Type B pancreatic cell (in vitro differentiated cells): Measurements from ENCODE around the gene TANGO6. TPM values are rescaled to one million over a fixed set of nuclear protein-coding genes. Genes with fewer than 3 reads are reported as not detected.

Experiments used
- DNase-seq: peaks from one replicate; pipeline ENCODE4 v3.0.0; 2021; ENCODE audit warnings: mixed read lengths; ENCODE audit not compliant: unreplicated experiment; ENCODE audit errors: extremely low spot score
- H3K27ac Mint-ChIP-seq: 2 replicates; pipeline ENCODE4 v1.8.0; 2021; ENCODE audit warnings: mild to moderate bottlenecking, mixed read lengths
- H3K27me3 Mint-ChIP-seq: 2 replicates; pipeline ENCODE4 v1.8.0; 2021; ENCODE audit warnings: mixed read lengths
- H3K36me3 Mint-ChIP-seq: 2 replicates; pipeline ENCODE4 v1.8.0; 2021; ENCODE audit warnings: mixed read lengths
- H3K4me1 Mint-ChIP-seq: one replicate; pipeline ENCODE4 v1.8.0; 2021; ENCODE audit warnings: mixed read lengths; ENCODE audit not compliant: unreplicated experiment
- H3K4me3 Mint-ChIP-seq: 2 replicates; pipeline ENCODE4 v1.8.0; 2021; ENCODE audit warnings: mild to moderate bottlenecking, mixed read lengths
- H3K9me3 Mint-ChIP-seq: 2 replicates; pipeline ENCODE4 v1.8.0; 2021; ENCODE audit warnings: mixed read lengths
- CTCF ChIP-seq: fragments of 200-600 bp; sonication (generic); conservative IDR thresholded peaks from 2 replicates; pipeline ENCODE4 v1.5.0; 2021; ENCODE audit warnings: antibody characterized with exemption, mild to moderate bottlenecking
- total RNA-seq: library from RNA; stranded (reverse); gene quantifications from 2 replicates; pipeline ENCODE4 v1.2.1, GENCODE V29; 2021; ENCODE audit warnings: low replicate concordance

TANGO6 gene
- total RNA-seq, 1 donor from 2014 or later: 13.0 TPM

- Mint-ChIP-seq H3K4me3 (peak overlapping the region; percentile 83), H3K27ac (no peak overlapping the region), H3K27me3 (peaks cover 59% of the 10 kb centered on the region)
These were observed 263.4 kb downstream of the TANGO6 start for GRCh38 chr16:69106491-69107315.

DNA sequence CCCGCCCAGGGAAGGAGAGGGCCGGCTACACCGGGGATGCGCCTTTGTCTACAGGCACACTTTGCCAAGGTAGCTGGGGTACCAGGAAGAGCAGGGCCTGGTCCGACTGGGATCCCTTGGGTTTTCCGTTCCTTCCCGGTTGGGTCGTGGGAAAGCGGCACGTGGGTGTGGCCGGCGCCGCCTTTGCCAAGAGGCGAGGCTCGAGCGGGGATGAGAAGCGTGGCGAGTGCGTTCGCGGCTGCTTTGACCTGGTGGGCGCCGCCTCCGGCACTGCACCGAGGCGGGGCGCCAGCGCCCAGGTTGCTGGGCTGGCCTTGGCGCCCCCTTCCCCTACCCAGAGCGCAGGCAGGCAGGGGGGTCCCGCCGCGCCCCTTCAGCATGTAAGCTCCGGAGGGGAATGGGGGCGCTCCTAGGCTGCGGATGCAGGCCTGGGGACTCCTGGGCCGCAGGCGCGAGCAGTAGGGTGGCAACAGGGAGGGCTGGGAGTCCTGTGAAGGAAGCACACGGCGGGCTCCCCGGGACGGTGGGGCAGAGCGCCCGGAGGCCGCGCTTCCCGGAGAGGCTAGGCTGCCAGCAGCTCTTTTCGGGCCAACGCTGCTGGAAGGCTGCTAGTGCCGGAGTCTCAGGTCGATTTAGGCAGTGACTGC, 264.1 kb downstream of the TANGO6 start:
- Mint-ChIP-seq H3K36me3 (peaks cover 4% of the 10 kb centered on the region), H3K4me3 (peak overlapping the region; percentile 83), H3K27ac (no peak overlapping the region), H3K27me3 (peaks cover 54% of the 10 kb centered on the region), H3K9me3 (no peaks in the 10 kb centered on the region), H3K4me1 (peaks cover 18% of the 10 kb centered on the region)
- no peak for TF ChIP-seq CTCF
- DNase-seq: no peak

More at GRCh38 chr16:69106491-69107315, 263.4 kb downstream of the TANGO6 start:
- peaks cover 4% of the 10 kb centered on the region for H3K36me3 Mint-ChIP-seq
- no peak for DNase-seq
- TF ChIP-seq CTCF: no peak
- no peaks in the 10 kb centered on the region for H3K9me3 Mint-ChIP-seq
- peaks cover 18% of the 10 kb centered on the region for H3K4me1 Mint-ChIP-seq

GRCh38 chr16:69108064-69108904, 265.0 kb downstream of the TANGO6 start:
- peaks cover 4% of the 10 kb centered on the region for H3K36me3 Mint-ChIP-seq
- H3K4me3 Mint-ChIP-seq: peak overlapping the region; percentile 77
- DNase-seq: no peak
- H3K27me3 Mint-ChIP-seq: peaks cover 47% of the 10 kb centered on the region
- no peak for TF ChIP-seq CTCF
- peaks cover 18% of the 10 kb centered on the region for H3K4me1 Mint-ChIP-seq
- no peaks in the 10 kb centered on the region for H3K9me3 Mint-ChIP-seq
- no peak overlapping the region for H3K27ac Mint-ChIP-seq

- Mint-ChIP-seq H3K4me3 (no peak overlapping the region), H3K27ac (no peak overlapping the region), H3K4me1 (peaks cover 18% of the 10 kb centered on the region), H3K36me3 (peaks cover 4% of the 10 kb centered on the region), H3K9me3 (no peaks in the 10 kb centered on the region), H3K27me3 (peaks cover 44% of the 10 kb centered on the region)
- no peak for DNase-seq
- TF ChIP-seq CTCF: no peak
These were observed 265.5 kb downstream of the TANGO6 start for GRCh38 chr16:69108905-69109252.

DNA sequence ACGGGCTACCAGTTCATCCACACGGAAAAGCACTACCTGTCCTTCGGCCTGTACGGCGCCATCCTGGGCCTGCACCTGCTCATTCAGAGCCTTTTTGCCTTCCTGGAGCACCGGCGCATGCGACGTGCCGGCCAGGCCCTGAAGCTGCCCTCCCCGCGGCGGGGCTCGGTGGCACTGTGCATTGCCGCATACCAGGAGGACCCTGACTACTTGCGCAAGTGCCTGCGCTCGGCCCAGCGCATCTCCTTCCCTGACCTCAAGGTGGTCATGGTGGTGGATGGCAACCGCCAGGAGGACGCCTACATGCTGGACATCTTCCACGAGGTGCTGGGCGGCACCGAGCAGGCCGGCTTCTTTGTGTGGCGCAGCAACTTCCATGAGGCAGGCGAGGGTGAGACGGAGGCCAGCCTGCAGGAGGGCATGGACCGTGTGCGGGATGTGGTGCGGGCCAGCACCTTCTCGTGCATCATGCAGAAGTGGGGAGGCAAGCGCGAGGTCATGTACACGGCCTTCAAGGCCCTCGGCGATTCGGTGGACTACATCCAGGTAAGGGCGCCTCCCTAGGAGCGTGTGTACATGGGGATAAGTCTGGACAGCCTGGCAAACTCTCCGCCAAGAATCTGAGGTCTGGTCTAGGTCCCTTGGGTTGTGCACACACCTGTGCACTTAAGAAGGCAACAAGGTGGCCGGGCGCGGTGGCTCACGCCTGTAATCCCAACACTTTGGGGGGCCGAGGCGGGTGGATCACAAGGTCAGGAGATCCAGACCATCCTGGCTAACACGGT, 266.3 kb downstream of the TANGO6 start:
- no peak for TF ChIP-seq CTCF
- peaks cover 5% of the 10 kb centered on the region for H3K36me3 Mint-ChIP-seq

More for the DNA sequence above, 266.3 kb downstream of the TANGO6 start:
- no peak overlapping the region for H3K27ac Mint-ChIP-seq
- peaks cover 18% of the 10 kb centered on the region for H3K4me1 Mint-ChIP-seq
- peaks cover 40% of the 10 kb centered on the region for H3K27me3 Mint-ChIP-seq
- no peak for DNase-seq
- H3K4me3 Mint-ChIP-seq: no peak overlapping the region
- H3K9me3 Mint-ChIP-seq: no peaks in the 10 kb centered on the region
